Large intestine (tissue), 3 donors: ENCODE data around the gene RGL2. TPM values are rescaled to one million over a fixed set of nuclear protein-coding genes. Genes with fewer than 3 reads are reported as not detected.
"Not testable (repeated sequence)": the region's sequence is repeated elsewhere in the genome, so short reads cannot be mapped to it uniquely, and the experiment has no call there.

Experiments
- DNase-seq, 2 donors: peaks; one replicate each; pipeline versions ENCODE4 v3.0.0 to v3.0.0-alpha.2; 2013
- H3K27ac ChIP-seq: one replicate; pipeline ENCODE4 v1.5.1; 2013; ENCODE audit warnings: low read length
- H3K27me3 ChIP-seq: 2 replicates; pipeline ENCODE4 v1.6.1; 2013; ENCODE audit warnings: low read length; ENCODE audit not compliant: control insufficient read depth, insufficient read depth
- H3K36me3 ChIP-seq: 2 replicates; pipeline ENCODE4 v1.6.1; 2013; ENCODE audit warnings: low read length; ENCODE audit not compliant: control insufficient read depth, insufficient read depth
- H3K4me1 ChIP-seq: one replicate; pipeline ENCODE4 v1.6.1; 2013; ENCODE audit warnings: low read length; ENCODE audit not compliant: control insufficient read depth, insufficient read depth
- H3K4me3 ChIP-seq: one replicate; pipeline ENCODE4 v1.5.1; 2013; ENCODE audit warnings: low read length
- H3K9me3 ChIP-seq: one replicate; pipeline ENCODE4 v1.6.1; 2013; ENCODE audit warnings: mild to moderate bottlenecking, low read depth, low read length, moderate library complexity; ENCODE audit not compliant: control insufficient read depth
- WGBS: methylation state at CpG from one replicate; pipeline ENCODE4 v1.1.5; 2013; ENCODE audit warnings: low lambda C conversion rate; ENCODE audit not compliant: insufficient coverage; 5-methylcytosine and 5-hydroxymethylcytosine counted together
- polyA plus RNA-seq: library from polyadenylated mRNA; unstranded; fragments of 120-200 nt; gene quantifications from one replicate; pipeline ENCODE4 v1.2.1, GENCODE V29; 2013

RGL2 gene
- polyA plus RNA-seq, 1 donor, result 73.4 TPM

- Histone ChIP-seq H3K27me3 (no peaks in the 10 kb centered on the region), H3K27ac (no peak overlapping the region), H3K4me1 (peaks cover 30% of the 10 kb centered on the region), H3K4me3 (peak overlapping the region; percentile 8), H3K36me3 (peaks cover 43% of the 10 kb centered on the region), H3K9me3 (no peaks in the 10 kb centered on the region)
- no peak for DNase-seq
- 74% methylated on average over 4 of the region's 14 CpGs for WGBS
These were observed 24.5 kb downstream of the RGL2 start for GRCh38 chr6:33273924-33274902.

DNA sequence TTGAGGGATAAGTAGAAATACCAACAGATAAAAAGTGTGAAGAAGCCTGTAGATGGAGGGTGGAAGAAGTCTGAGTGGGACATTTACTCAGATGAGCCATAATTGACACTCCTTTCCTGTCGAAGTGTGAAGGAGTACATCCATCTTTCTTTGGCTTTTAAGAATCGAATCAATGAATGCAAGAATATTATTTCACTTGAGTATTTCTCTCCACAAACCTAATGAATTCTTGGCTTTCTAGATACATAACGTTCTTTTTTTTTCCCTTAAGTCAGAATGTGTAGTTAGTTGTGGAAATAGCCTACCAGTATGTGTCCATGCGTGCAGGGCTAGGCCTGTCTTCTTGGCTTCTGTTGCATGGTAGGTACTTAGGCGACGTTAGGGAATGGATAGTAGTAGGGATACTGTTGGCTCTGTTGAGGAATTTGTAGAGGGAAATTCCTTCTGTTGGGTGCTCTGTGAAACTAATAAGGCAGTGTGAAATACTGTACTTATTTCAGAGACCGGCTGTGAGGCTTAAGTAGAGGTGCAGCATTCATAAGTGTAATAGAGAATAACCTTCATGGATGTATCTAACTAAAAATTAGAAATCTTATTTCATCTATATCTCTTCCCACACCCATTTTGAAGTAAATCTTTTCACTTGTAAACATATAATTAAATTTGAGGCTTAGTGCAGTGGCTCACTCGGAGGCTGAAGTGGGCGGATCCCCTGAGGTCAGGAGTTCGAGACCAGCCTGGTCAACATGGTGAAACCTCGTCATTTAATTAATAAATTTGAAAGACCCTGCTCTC lies 25.4 kb downstream of the RGL2 start:
- Histone ChIP-seq H3K27me3 (no peaks in the 10 kb centered on the region), H3K36me3 (peaks cover 43% of the 10 kb centered on the region), H3K9me3 (no peaks in the 10 kb centered on the region), H3K4me3 (peak overlapping the region; percentile 86), H3K4me1 (peaks cover 30% of the 10 kb centered on the region), H3K27ac (no peak overlapping the region)
- WGBS, result 57% methylated on average over 3 of the region's 11 CpGs
- no peak for DNase-seq

GRCh38 chr6:33272275-33273128 lies 26.2 kb downstream of the RGL2 start:
- DNase-seq, result no peak
- Histone ChIP-seq H3K27ac (peak overlapping the region; percentile 67), H3K9me3 (no peaks in the 10 kb centered on the region), H3K36me3 (peaks cover 51% of the 10 kb centered on the region), H3K4me3 (peak overlapping the region; percentile 86), H3K4me1 (peaks cover 30% of the 10 kb centered on the region), H3K27me3 (no peaks in the 10 kb centered on the region)
- no CpG with 5 or more reads among the region's 22 CpGs for WGBS

GRCh38 chr6:33271468-33272274 lies 27.1 kb downstream of the RGL2 start, which contains the start of the genes RPS18 and VPS52:
Gene RPS18 (plus strand): TSS chr6:33272075. CDS start chr6:33272120, 45 bp downstream.
Gene VPS52 (minus strand): TSS chr6:33271876. CDS start chr6:33271675, 201 bp downstream.
- peaks cover 30% of the 10 kb centered on the region for H3K4me1 ChIP-seq
- H3K9me3 ChIP-seq, result no peaks in the 10 kb centered on the region
- H3K27ac ChIP-seq, result peak within 1 kb of the TSS; percentile 86
- DNase-seq, result peak; percentile 98 to 99
- peaks cover 59% of the 10 kb centered on the region for H3K36me3 ChIP-seq
- no peaks in the 10 kb centered on the region for H3K27me3 ChIP-seq
- peak within 1 kb of the TSS; percentile 86 for H3K4me3 ChIP-seq
- WGBS, result no CpG with 5 or more reads among the region's 48 CpGs

- no peaks in the 10 kb centered on the region for H3K9me3 ChIP-seq
- peak overlapping the region; percentile 86 for H3K4me3 ChIP-seq
- peak overlapping the region; percentile 86 for H3K27ac ChIP-seq
- WGBS, result no CpG with 5 or more reads among the region's 7 CpGs
- no peak for DNase-seq
- H3K36me3 ChIP-seq, result peaks cover 59% of the 10 kb centered on the region
- H3K27me3 ChIP-seq, result no peaks in the 10 kb centered on the region
- H3K4me1 ChIP-seq, result peaks cover 24% of the 10 kb centered on the region
These were observed 27.6 kb downstream of the RGL2 start for GRCh38 chr6:33271117-33271467.

DNA sequence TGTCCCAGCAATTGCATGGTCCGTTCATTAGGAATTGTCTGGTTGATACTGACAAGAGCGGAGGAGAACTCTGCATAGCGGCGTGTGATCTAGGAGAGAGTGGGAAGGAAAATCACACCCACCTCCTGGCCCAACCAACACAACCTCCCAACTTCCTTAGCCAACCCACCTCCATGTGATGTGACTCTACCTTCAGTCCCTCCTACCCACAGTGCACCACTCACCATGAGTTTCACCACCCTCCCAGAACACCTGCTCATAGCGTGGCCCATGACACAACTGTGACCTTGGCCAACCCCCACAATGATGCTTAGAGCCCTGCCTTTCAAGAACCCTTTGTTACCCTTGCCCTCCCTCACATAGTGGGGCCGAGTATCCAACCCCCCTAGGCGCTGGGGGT lies 34.7 kb downstream of the RGL2 start:
- Histone ChIP-seq H3K4me3 (no peak overlapping the region), H3K9me3 (no peaks in the 10 kb centered on the region), H3K4me1 (no peaks in the 10 kb centered on the region), H3K27me3 (no peaks in the 10 kb centered on the region), H3K36me3 (peaks cover 66% of the 10 kb centered on the region), H3K27ac (no peak overlapping the region)
- no CpG with 5 or more reads among the region's 7 CpGs for WGBS
- no peak for DNase-seq

DNA sequence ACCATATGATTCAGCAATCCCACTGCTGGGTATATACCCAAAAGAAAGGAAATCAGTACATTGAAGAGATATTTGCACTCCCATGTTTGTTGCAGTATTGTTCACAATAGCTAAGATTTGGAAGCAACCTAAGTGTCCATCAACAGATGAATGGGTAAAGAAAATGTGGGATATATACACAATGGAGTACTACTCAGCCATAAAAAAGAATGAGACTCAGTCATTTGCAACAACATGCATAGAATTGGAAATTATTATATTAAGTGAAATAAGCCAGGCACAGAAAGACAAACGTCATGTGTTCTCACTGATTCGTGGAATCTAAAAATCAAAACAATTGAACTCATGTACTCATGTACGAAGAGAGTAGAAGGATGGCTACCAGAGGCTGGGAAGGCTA lies 36.3 kb downstream of the RGL2 start:
- H3K27ac ChIP-seq, H3K27me3 ChIP-seq, H3K4me1 ChIP-seq, H3K9me3 ChIP-seq, H3K4me3 ChIP-seq, DNase-seq: not testable (repeated sequence)
- WGBS, result no CpG with 5 or more reads among the region's 3 CpGs
- H3K36me3 ChIP-seq, result peaks cover 60% of the 10 kb centered on the region

DNA sequence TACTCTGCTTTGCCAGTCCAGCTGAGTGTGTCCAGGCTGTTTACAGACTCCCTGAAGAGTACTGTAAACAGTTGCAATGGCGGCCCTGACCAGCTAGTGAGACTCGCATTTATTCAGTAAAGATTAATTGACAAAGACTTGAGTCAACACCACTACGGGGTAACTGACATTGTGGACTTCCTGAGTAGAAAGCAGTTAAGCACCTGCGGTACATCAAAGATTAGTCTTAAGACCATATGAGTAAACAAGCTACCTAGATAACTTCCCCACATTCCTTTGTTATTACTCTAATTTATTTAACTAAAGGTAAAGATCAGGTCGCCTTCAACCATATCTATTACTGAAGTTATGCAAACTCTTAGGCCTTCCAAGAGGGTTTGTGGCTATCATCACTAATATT lies 39.7 kb downstream of the RGL2 start:
- H3K4me3 ChIP-seq, result no peak overlapping the region
- DNase-seq, result no peak
- H3K27ac ChIP-seq, result no peak overlapping the region
- no peaks in the 10 kb centered on the region for H3K4me1 ChIP-seq
- peaks cover 30% of the 10 kb centered on the region for H3K36me3 ChIP-seq
- no peaks in the 10 kb centered on the region for H3K9me3 ChIP-seq
- WGBS, result no CpG with 5 or more reads among the region's 5 CpGs
- no peaks in the 10 kb centered on the region for H3K27me3 ChIP-seq

GRCh38 chr6:33254591-33254990 lies 44.2 kb downstream of the RGL2 start:
- 100% methylated on average over 2 of the region's 4 CpGs for WGBS
- Histone ChIP-seq H3K4me1 (peaks cover 5% of the 10 kb centered on the region), H3K9me3 (no peaks in the 10 kb centered on the region), H3K4me3 (no peak overlapping the region), H3K27ac (no peak overlapping the region), H3K36me3 (peaks cover 27% of the 10 kb centered on the region), H3K27me3 (no peaks in the 10 kb centered on the region)
- DNase-seq, result no peak
